ENCODE results near the gene PSME2.

- TF ChIP-seq, protein P1, sequence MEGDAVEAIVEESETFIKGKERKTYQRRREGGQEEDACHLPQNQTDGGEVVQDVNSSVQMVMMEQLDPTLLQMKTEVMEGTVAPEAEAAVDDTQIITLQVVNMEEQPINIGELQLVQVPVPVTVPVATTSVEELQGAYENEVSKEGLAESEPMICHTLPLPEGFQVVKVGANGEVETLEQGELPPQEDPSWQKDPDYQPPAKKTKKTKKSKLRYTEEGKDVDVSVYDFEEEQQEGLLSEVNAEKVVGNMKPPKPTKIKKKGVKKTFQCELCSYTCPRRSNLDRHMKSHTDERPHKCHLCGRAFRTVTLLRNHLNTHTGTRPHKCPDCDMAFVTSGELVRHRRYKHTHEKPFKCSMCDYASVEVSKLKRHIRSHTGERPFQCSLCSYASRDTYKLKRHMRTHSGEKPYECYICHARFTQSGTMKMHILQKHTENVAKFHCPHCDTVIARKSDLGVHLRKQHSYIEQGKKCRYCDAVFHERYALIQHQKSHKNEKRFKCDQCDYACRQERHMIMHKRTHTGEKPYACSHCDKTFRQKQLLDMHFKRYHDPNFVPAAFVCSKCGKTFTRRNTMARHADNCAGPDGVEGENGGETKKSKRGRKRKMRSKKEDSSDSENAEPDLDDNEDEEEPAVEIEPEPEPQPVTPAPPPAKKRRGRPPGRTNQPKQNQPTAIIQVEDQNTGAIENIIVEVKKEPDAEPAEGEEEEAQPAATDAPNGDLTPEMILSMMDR (IDR thresholded peaks at IDR 0.05) = peak in 3 of 6 experiments; percentile 8 to 25 (median 14)
- TF ChIP-seq POLR2A (IDR thresholded peaks at IDR 0.05) = peak; percentile 46 to 64
Measured at GRCh38 chr14:24093901-24094840, 52.2 kb downstream of the PSME2 start, which contains the start of gene PCK2.
